Naive B cell (primary cell): ENCODE data around the gene SCAPER. TPM values are rescaled to one million over a fixed set of nuclear protein-coding genes. Genes with fewer than 3 reads are reported as not detected.
"Not testable (repeated sequence)": the region's sequence is repeated elsewhere in the genome, so short reads cannot be mapped to it uniquely, and the experiment has no call there.

Source experiments
- ATAC-seq, 2 donors: fragments of 150-1000 bp; cut with Tn5 transposase; 2 replicates each; pipeline ENCODE4 v1.10.0; 2021; ENCODE audit warnings: low read depth in 2 of 2, mild to moderate bottlenecking in 2 of 2, moderate library complexity in 2 of 2
- DNase-seq: peaks from one replicate; pipeline ENCODE4 v3.0.0; 2022
- H3K27ac Mint-ChIP-seq, 6 donors: one replicate each; pipeline ENCODE4 v1.8.0; 2020 to 2022; ENCODE audit warnings: mild to moderate bottlenecking in 6 of 6, mixed read lengths in 6 of 6, moderate library complexity in 5 of 6, inconsistent platforms in 2 of 6
- H3K27me3 Mint-ChIP-seq, 3 donors: one replicate each; pipeline ENCODE4 v1.8.0; 2021 to 2022; ENCODE audit warnings: mixed read lengths in 3 of 3, mild to moderate bottlenecking in 1 of 3
- H3K36me3 Mint-ChIP-seq, 2 donors: one replicate each; pipeline ENCODE4 v1.8.0; 2020 to 2022; ENCODE audit warnings: mixed read lengths in 2 of 2, inconsistent platforms in 1 of 2, mild to moderate bottlenecking in 1 of 2
- H3K4me1 Mint-ChIP-seq, 3 donors: one replicate each; pipeline ENCODE4 v1.8.0; 2020 to 2022; ENCODE audit warnings: mixed read lengths in 3 of 3, inconsistent platforms in 1 of 3, mild to moderate bottlenecking in 1 of 3, moderate library complexity in 1 of 3
- H3K4me3 Mint-ChIP-seq, 8 donors: one replicate each; pipeline ENCODE4 v1.8.0; 2020 to 2022; ENCODE audit warnings: mild to moderate bottlenecking in 8 of 8, mixed read lengths in 8 of 8, moderate library complexity in 8 of 8, inconsistent platforms in 2 of 8
- H3K9me3 Mint-ChIP-seq, 7 donors: one replicate each; pipeline ENCODE4 v1.8.0; 2020 to 2022; ENCODE audit warnings: mixed read lengths in 7 of 7, mild to moderate bottlenecking in 5 of 7, inconsistent platforms in 2 of 7, moderate library complexity in 1 of 7
- polyA plus RNA-seq, 6 donors: library from polyadenylated mRNA; unstranded; fragments of 300-500 nt; fragmentation: Illumina TruSeq; gene quantifications; one replicate each; pipeline ENCODE4 v1.2.3, GENCODE V29; 2021; ENCODE audit warnings: low read depth in 6 of 6

Gene SCAPER
- polyA plus RNA-seq, 6 donors from 2014 or later, result 11.2 to 38.5 (median 19.0) TPM

DNA sequence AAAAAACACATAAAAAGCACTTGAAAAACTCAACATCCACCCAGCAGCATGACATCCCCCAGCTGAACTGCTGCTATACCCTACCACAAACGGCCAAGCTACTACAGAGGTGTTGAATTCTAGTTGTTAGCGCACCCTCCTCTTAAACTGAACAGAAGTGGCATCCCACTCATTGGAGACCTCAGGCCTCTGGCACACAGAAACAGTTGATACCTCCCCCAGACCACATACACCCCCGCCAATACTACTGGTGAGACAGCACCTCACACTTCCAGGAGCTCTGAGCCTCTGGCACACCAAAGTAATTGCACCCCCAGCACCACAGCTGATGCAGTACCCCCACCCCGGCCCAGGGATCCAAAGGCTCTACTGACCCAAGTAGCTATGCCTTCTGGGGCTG, 190.2 kb downstream of the SCAPER start:
- Mint-ChIP-seq H3K4me3 (no peak overlapping the region), H3K9me3 (peaks cover 4 to 39% (median 20%) of the 10 kb centered on the region in 7 donors), H3K27me3 (no peaks in the 10 kb centered on the region), H3K27ac (peak overlapping the region in 1 of 6 donors; percentile 38), H3K4me1 (peaks cover 0 to 22% (median 4%) of the 10 kb centered on the region in 3 donors), H3K36me3 (peaks cover 38 to 44% of the 10 kb centered on the region in 2 donors)
- ATAC-seq (no peak), DNase-seq (no peak)

DNA sequence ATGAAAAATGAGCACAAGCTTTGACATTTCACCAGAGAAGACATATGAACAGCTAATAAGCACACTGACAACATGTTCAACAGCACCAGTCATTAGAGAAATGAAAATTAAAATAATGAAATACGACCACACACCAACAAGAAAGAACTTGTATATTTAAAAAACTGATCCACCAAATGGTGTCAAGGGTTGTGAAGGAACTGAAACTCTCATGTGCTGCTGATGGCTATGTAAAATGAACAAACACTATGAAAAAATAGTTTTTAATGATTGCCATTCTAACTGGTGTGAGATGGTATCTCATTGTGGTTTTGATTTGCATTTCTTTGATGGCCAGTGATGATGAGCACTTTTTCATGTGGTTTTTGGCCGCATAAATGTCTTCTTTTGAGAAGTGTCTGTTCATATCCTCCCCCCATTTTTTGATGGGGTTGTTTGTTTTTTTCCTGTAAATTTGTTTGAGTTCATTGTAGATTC, 193.8 kb downstream of the SCAPER start:
- H3K27me3 Mint-ChIP-seq, result no peaks in the 10 kb centered on the region
- H3K4me1 Mint-ChIP-seq, result peaks cover 0 to 28% (median 11%) of the 10 kb centered on the region in 3 donors
- peak in 1 of 2 donors; percentile 46 for ATAC-seq
- H3K27ac Mint-ChIP-seq, result no peak overlapping the region
- peaks cover under 1 to 19% (median 5%) of the 10 kb centered on the region in 7 donors for H3K9me3 Mint-ChIP-seq
- no peak overlapping the region for H3K4me3 Mint-ChIP-seq
- DNase-seq, result no peak
- peaks cover 31 to 43% of the 10 kb centered on the region in 2 donors for H3K36me3 Mint-ChIP-seq

DNA sequence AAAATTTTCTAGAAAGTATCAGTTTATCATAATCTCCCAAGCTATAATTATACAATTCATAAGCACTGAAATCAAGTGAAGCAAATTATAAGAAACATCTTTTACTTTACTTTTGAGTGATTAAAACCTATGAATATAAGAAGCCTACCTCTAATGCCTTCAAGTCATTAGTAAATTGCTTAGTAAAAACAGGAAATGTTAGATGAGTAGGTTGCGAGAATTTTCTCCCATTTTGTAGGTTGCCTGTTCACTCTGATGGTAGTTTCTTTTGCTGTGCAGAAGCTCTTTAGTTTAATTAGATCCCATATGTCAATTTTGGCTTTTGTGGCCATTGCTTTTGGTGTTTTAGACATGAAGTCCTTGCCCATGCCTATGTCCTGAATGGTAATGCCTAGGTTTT, 201.1 kb downstream of the SCAPER start:
- not testable (repeated sequence) for H3K27me3 Mint-ChIP-seq, ATAC-seq, H3K4me1 Mint-ChIP-seq, H3K27ac Mint-ChIP-seq, DNase-seq, H3K4me3 Mint-ChIP-seq, H3K9me3 Mint-ChIP-seq
- peaks cover 21 to 25% of the 10 kb centered on the region in 2 donors for H3K36me3 Mint-ChIP-seq

DNA sequence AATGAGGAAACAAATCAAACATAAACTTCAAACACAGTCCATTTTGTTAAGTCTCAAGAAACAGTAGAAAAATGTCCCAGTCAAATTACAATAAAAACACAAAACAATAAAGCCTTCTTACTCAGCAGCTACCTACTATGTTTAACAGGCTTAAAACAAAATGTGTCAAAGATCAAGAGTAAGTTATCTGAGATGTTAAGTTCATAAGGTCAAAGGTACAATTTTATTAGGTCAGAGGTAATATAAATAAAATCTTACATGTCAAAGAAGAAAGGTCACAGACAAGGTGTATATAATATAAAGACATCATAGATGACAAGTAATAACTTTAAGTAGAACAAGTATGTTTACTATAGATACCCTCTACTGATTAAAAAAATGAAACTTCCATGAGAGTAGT, 208.3 kb downstream of the SCAPER start:
- peaks cover 10 to 12% of the 10 kb centered on the region in 2 donors for H3K36me3 Mint-ChIP-seq
- H3K4me1 Mint-ChIP-seq, result no peaks in the 10 kb centered on the region
- no peak for DNase-seq
- H3K27me3 Mint-ChIP-seq, result no peaks in the 10 kb centered on the region
- H3K9me3 Mint-ChIP-seq, result no peaks in the 10 kb centered on the region
- ATAC-seq, result no peak
- no peak overlapping the region for H3K4me3 Mint-ChIP-seq
- no peak overlapping the region for H3K27ac Mint-ChIP-seq

DNA sequence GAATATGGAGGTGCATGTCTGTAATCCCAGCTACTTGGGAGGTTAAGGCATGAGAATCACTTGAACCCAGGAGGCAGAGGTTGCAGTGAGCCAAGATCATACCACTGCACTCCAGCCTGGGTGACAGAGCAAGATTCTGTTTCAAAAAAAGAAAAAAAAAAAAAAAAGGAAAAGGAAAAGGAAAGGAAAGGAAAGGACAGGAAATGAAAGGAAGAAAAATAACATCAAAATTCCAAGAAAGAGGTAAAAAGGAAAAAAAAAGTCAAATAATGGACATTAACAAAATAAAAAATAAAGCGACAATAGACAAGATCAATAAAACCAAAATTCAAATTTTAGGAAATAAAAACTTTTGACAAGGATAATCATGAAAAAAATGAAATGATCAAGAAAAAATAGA, 212.6 kb downstream of the SCAPER start:
- not testable (repeated sequence) for H3K4me3 Mint-ChIP-seq, H3K27me3 Mint-ChIP-seq, H3K9me3 Mint-ChIP-seq, ATAC-seq, DNase-seq, H3K4me1 Mint-ChIP-seq, H3K36me3 Mint-ChIP-seq
- peak overlapping the region in 3 of 6 donors; percentile 34 to 82 (median 52) for H3K27ac Mint-ChIP-seq

DNA sequence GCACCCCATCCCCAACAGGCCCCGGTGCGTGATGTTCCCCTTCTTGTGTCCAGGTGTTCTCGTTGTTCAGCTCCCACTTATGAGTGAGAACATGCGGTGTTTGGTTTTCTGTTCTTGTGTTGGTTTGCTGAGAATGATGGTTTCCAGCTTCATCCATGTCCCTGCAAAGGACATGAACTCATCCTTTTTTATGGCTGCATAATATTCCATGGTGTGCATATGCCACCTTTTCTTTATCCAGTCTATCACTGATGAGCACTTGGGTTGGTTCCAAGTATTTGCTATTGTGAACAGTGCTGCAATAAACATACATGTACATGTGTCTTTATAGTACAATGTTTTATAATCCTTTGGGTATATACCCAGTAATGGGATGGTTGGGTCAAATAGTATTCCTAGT, 217.5 kb downstream of the SCAPER start:
- H3K4me3 Mint-ChIP-seq, ATAC-seq, H3K27ac Mint-ChIP-seq, DNase-seq, H3K4me1 Mint-ChIP-seq, H3K27me3 Mint-ChIP-seq: not testable (repeated sequence)
- Mint-ChIP-seq H3K9me3 (peaks cover 0 to 17% (median 3%) of the 10 kb centered on the region in 7 donors), H3K36me3 (peaks cover 9 to 20% of the 10 kb centered on the region in 2 donors)

DNA sequence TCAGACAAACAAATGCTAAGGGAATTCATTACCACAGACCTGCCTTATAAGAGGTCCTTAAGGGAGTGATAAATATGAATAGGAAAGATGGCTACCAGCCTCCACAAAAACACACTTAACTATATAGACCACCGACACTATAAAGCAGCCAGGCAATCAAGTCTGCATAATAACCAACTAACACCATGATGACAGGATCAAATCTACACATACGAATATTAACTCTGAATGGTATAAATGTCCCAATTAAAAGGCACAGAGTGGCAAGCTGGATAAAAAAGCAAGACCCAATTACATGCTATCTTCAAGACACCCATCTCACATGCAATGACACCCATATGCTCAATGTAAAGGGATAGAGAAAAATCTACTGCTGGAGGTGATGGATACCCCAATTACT, 221.1 kb downstream of the SCAPER start:
- Mint-ChIP-seq H3K9me3 (peaks cover 4 to 20% (median 5%) of the 10 kb centered on the region in 7 donors), H3K27ac (no peak overlapping the region), H3K4me1 (peaks cover 0 to 2% (median 0%) of the 10 kb centered on the region in 3 donors), H3K36me3 (peaks cover 23 to 26% of the 10 kb centered on the region in 2 donors), H3K4me3 (no peak overlapping the region), H3K27me3 (no peaks in the 10 kb centered on the region)
- ATAC-seq, result no peak
- DNase-seq, result no peak

DNA sequence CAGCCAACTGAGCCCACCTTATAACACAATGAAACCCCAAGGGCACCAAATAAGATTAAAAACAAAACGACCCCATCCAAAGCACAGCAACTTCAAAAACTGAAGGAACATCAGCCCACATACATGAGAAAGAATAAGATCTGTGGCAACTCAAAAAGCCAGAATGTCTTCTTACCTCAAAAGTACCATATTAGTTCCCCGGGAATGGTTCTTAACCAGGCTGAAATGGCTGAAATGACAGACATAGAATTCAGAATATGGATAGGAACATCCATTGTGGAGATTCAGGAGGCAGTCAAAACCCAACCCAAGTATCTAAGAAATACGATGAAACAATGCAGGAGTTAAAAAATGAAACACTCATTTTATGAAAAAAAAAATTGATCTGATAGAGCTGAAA, 222.3 kb downstream of the SCAPER start:
- Mint-ChIP-seq H3K4me1 (peaks cover 0 to 2% (median 0%) of the 10 kb centered on the region in 3 donors), H3K36me3 (peaks cover 23% of the 10 kb centered on the region in 2 donors), H3K9me3 (peaks cover 4 to 14% (median 5%) of the 10 kb centered on the region in 7 donors), H3K27me3 (no peaks in the 10 kb centered on the region), H3K27ac (no peak overlapping the region), H3K4me3 (no peak overlapping the region)
- no peak for DNase-seq
- ATAC-seq, result no peak

DNA sequence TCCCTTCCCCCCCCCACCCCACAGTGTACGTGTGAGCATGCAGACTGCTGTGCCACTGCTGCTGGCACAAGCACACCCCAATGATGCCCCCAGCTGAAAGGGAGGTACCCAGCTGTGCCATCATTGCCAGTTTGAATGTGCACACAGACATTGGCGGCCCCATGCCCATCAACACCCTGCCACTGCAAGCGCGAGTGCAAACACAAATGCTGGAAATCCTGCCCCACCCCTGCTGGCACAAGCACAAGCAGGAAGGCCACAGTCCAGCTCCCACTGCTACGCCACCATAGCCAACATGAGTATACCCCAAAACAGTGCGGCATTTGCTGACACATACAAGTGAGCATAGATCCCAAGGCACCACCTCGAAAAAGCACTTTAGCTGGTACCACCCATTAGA, 222.9 kb downstream of the SCAPER start:
- ATAC-seq, result no peak
- peaks cover 23% of the 10 kb centered on the region in 2 donors for H3K36me3 Mint-ChIP-seq
- peak overlapping the region in 1 of 8 donors; percentile 25 for H3K4me3 Mint-ChIP-seq
- H3K9me3 Mint-ChIP-seq, result peaks cover 0 to 10% (median 5%) of the 10 kb centered on the region in 7 donors
- H3K27me3 Mint-ChIP-seq, result no peaks in the 10 kb centered on the region
- no peak overlapping the region for H3K27ac Mint-ChIP-seq
- H3K4me1 Mint-ChIP-seq, result peaks cover 0 to 2% (median 0%) of the 10 kb centered on the region in 3 donors
- DNase-seq, result no peak

DNA sequence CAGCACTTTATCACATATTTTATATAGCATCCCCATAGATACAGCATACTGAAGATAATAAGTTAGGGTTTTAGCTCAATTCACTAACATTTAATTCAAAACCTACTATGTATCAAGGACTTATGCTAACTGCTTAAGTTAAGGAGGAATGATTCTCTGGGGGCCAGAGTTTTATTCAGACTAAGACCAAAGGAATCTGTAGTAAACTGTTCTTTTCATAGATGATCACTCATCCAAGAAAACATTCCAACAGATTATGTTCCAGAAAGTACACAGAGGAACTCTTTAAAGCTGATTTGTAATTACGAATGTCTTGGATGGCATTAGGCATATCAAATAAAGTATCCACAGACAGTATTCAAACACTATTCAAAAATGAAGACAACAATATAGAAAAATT, 226.4 kb downstream of the SCAPER start:
- peaks cover 15 to 23% of the 10 kb centered on the region in 2 donors for H3K36me3 Mint-ChIP-seq
- H3K4me1 Mint-ChIP-seq, result peaks cover 0 to 2% (median 0%) of the 10 kb centered on the region in 3 donors
- DNase-seq, result no peak
- H3K27me3 Mint-ChIP-seq, result no peaks in the 10 kb centered on the region
- H3K4me3 Mint-ChIP-seq, result no peak overlapping the region
- ATAC-seq, result no peak
- H3K27ac Mint-ChIP-seq, result no peak overlapping the region
- peaks cover 0 to 4% (median 3%) of the 10 kb centered on the region in 7 donors for H3K9me3 Mint-ChIP-seq

DNA sequence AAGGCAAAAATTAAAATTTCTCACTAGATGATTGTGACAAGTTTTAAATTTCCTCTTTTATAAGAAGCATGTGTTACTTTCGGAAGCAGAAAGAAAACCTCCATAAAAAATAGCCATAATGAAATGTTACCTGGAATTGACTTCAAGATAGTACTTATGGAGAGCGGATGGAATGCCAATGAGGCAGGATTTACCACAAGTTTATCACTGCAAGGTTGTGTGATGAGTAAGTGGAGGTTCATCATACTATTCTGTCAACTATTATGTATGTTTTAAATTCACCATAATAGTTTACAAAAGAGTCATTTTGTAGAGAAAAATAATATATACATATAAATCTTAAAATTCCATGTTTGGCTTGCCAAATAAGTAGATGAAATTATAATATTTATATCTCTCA, 230.3 kb downstream of the SCAPER start:
- Mint-ChIP-seq H3K36me3 (no peaks in the 10 kb centered on the region), H3K4me1 (no peaks in the 10 kb centered on the region), H3K4me3 (no peak overlapping the region), H3K27me3 (no peaks in the 10 kb centered on the region), H3K27ac (no peak overlapping the region), H3K9me3 (no peaks in the 10 kb centered on the region)
- DNase-seq (no peak), ATAC-seq (no peak)

DNA sequence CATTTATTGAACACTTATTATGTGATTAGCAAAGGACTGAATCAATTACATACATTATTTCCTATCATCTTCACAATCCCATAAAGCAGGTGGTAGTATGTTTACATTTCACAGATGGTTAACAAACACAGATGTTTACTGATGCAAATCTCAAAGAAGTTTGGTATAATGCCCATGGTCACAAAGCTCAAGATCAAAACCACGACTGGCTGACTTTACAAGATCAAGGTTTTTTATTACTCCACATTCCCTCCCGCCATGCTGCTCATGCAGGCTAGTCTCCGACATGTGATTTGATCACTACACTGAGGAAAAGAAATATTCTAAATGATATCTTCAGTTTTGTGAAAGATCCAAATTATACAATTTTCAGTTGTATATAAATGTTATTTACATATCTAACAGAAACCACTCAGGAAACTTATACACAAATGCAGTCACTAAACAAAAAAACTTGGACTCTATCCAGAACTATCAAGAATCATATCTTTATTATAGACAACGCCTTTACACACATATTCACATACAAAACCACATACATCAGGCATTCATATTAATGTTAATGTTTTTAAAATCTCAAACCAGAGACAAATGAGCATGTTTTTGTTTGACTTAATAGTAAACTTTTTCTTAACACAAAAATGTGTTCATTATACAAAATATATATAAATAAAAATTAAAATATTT, 235.5 kb downstream of the SCAPER start:
- DNase-seq (no peak), ATAC-seq (no peak)
- no peaks in the 10 kb centered on the region for H3K9me3 Mint-ChIP-seq
- no peak overlapping the region for H3K27ac Mint-ChIP-seq
- H3K4me1 Mint-ChIP-seq, result no peaks in the 10 kb centered on the region
- no peak overlapping the region for H3K4me3 Mint-ChIP-seq
- peaks cover 0 to 12% of the 10 kb centered on the region in 2 donors for H3K36me3 Mint-ChIP-seq
- H3K27me3 Mint-ChIP-seq, result no peaks in the 10 kb centered on the region

DNA sequence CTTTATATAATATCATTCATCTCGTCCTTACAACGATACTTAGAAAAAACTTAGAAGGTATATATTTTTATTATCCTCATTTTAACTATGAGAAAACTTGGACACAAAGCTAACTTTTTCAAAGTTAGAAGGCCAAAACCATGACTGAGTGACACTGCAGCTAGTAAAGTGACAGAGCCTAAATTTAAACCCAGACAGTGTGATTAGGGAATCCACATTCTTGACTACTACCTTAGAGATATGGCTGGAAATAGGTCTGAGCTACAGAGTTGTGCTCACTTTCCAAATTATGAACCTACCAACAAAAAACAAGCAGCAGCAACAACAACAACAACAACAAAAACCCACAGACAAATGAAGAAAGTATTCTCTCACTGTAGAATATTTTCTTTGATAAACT, 236.2 kb downstream of the SCAPER start:
- peaks cover 2 to 4% (median 3%) of the 10 kb centered on the region in 3 donors for H3K4me1 Mint-ChIP-seq
- peaks cover 5 to 18% of the 10 kb centered on the region in 2 donors for H3K36me3 Mint-ChIP-seq
- H3K27ac Mint-ChIP-seq, result no peak overlapping the region
- no peaks in the 10 kb centered on the region for H3K9me3 Mint-ChIP-seq
- no peak for DNase-seq
- no peaks in the 10 kb centered on the region for H3K27me3 Mint-ChIP-seq
- no peak for ATAC-seq
- H3K4me3 Mint-ChIP-seq, result no peak overlapping the region

DNA sequence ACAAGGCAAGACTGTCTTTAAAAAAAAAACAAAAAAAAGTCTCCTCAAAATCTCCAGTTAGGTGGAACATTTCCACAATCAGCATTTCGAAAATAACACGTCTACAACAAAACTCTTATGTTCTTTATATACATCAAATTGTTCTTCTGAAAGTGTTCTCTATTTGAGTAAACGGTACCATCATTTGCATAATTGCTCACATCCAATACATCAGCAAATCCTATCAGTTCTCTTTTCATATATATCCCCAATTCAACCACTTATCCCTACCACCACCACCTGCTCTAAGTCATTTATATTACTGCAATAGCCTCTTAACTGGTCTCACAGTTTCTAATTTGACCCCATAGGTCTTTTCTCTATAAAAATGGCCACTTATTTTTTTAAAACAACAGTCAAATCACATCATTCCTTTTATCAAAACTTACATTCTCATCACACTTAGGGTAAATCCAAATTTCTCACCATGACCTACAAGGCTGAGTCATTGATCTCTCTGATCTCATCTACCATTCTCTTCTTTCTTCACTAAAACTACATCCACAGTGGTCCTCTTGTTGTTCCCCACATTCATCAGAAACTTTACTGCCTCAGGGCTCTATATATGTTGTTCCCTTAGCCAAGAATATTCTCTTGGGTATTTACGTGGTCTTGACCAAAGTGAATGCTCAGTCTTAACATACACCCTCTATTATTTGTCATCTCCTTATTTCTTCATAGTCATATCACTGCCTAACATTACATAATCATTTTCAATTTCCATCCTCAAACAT, 237.0 kb downstream of the SCAPER start:
- H3K4me3 Mint-ChIP-seq, result no peak overlapping the region
- no peaks in the 10 kb centered on the region for H3K27me3 Mint-ChIP-seq
- H3K27ac Mint-ChIP-seq, result no peak overlapping the region
- peaks cover 9 to 11% (median 10%) of the 10 kb centered on the region in 3 donors for H3K4me1 Mint-ChIP-seq
- ATAC-seq (no peak), DNase-seq (no peak)
- H3K36me3 Mint-ChIP-seq, result peaks cover 5 to 26% of the 10 kb centered on the region in 2 donors
- no peaks in the 10 kb centered on the region for H3K9me3 Mint-ChIP-seq
